Skeletal muscle satellite cell (primary cell): ENCODE data around the gene S100A3.

Experiments used
- H3K27me3 ChIP-seq: 2 replicates; pipeline ENCODE4 v1.7.0; 2013; ENCODE audit warnings: low read length; ENCODE audit not compliant: control insufficient read depth, insufficient read depth
- H3K36me3 ChIP-seq: 2 replicates; pipeline ENCODE4 v1.7.0; 2013; ENCODE audit warnings: mild to moderate bottlenecking, control low read depth, low read length; ENCODE audit not compliant: insufficient read depth
- H3K4me1 ChIP-seq: 2 replicates; pipeline ENCODE4 v1.7.0; 2013; ENCODE audit warnings: low read length; ENCODE audit not compliant: control insufficient read depth, insufficient read depth
- H3K4me2 ChIP-seq: 2 replicates; pipeline ENCODE4 v1.7.0; 2013; ENCODE audit warnings: mild to moderate bottlenecking, low read length
- H3K4me3 ChIP-seq: 2 replicates; pipeline ENCODE4 v1.7.0; 2013; ENCODE audit warnings: low read length
- H3K9ac ChIP-seq: 2 replicates; pipeline ENCODE4 v1.7.0; 2013; ENCODE audit warnings: mild to moderate bottlenecking, low read depth, low read length, moderate library complexity
- H3K9me3 ChIP-seq: replicated peaks from 2 replicates; pipeline ENCODE4 v1.7.0; 2013; ENCODE audit warnings: mild to moderate bottlenecking, control low read depth, low read length

The S100A3 gene

DNA sequence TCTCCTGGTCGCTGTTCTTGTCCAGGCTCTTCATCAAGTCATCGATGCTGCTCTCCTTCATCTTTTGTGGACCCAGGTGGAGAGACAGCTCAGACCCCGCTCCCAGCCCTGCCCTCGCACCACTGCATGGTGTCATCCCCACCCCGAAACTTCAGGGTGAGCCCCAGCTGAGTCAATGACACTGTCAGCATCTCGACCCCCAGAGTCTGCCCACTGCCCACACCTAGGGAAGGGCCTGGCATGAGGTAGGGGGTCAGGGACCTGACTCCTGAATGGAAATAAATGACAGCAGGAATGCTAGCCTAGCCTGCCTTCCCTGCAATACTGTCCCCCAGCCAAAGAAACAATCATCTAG lies 11.7 kb downstream of the S100A3 start:
- peaks cover 46% of the 10 kb centered on the region for H3K4me1 ChIP-seq
- H3K9me3 ChIP-seq: no peaks in the 10 kb centered on the region
- no peak overlapping the region for H3K4me3 ChIP-seq
- no peak overlapping the region for H3K9ac ChIP-seq
- H3K27me3 ChIP-seq: no peaks in the 10 kb centered on the region
- no peak overlapping the region for H3K4me2 ChIP-seq
- peaks cover 15% of the 10 kb centered on the region for H3K36me3 ChIP-seq

DNA sequence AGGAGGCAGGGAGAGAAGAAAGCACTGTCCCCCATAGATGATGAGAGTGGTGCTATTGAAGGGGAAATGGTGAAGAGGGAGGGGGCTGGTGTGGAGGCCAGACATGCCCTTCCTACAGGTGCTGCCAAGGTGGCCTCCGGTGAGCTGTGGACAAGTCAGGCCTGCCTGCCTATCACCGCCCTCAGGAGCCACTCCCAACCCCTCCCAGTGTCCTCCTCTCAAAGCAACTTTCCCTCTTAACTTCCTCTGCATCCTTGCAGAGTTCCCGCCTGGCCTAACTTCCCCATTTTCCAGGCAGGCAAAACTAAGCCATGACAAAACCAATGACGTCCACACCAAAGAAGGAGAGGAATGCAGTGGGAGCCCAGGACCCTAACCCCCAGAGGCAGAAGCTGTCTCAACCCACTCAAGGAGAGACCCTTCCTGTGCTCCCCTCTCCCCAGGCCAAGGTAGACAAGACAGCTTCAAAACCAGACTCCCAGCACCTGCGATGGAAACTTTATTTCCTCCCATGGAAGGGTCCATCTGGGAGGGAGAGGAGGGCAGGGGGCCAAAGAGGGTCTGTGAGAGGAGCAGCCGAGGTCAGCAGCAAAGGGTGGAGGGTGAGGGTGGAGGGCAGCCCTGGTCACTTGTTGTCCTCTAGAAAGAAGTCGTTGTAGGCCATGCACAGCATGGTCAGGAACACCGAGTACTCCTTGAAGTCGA lies 12.2 kb downstream of the S100A3 start:
- H3K9me3 ChIP-seq: no peaks in the 10 kb centered on the region
- peak overlapping the region; percentile 87 for H3K4me2 ChIP-seq
- peaks cover 47% of the 10 kb centered on the region for H3K4me1 ChIP-seq
- H3K36me3 ChIP-seq: peaks cover 15% of the 10 kb centered on the region
- peak overlapping the region; percentile 77 for H3K9ac ChIP-seq
- peak overlapping the region; percentile 82 for H3K4me3 ChIP-seq
- no peaks in the 10 kb centered on the region for H3K27me3 ChIP-seq

GRCh38 chr1:153536012-153536670 lies 12.9 kb downstream of the S100A3 start:
- Histone ChIP-seq H3K4me3 (peak overlapping the region; percentile 82), H3K4me2 (peak overlapping the region; percentile 87), H3K27me3 (no peaks in the 10 kb centered on the region), H3K36me3 (peaks cover 15% of the 10 kb centered on the region), H3K4me1 (peaks cover 44% of the 10 kb centered on the region), H3K9me3 (no peaks in the 10 kb centered on the region), H3K9ac (peak overlapping the region; percentile 97)

GRCh38 chr1:153535242-153536011 lies 13.6 kb downstream of the S100A3 start, which contains the start of gene S100A6:
TSS of gene S100A6 (minus strand) at chr1:153535991. CDS start at chr1:153535339, 652 bp downstream.
- Histone ChIP-seq H3K36me3 (peaks cover 15% of the 10 kb centered on the region), H3K27me3 (no peaks in the 10 kb centered on the region), H3K4me1 (peaks cover 37% of the 10 kb centered on the region), H3K4me2 (peak within 1 kb of the TSS; percentile 87), H3K9ac (peak within 1 kb of the TSS; percentile 97), H3K4me3 (peak within 1 kb of the TSS; percentile 82), H3K9me3 (no peaks in the 10 kb centered on the region)

DNA sequence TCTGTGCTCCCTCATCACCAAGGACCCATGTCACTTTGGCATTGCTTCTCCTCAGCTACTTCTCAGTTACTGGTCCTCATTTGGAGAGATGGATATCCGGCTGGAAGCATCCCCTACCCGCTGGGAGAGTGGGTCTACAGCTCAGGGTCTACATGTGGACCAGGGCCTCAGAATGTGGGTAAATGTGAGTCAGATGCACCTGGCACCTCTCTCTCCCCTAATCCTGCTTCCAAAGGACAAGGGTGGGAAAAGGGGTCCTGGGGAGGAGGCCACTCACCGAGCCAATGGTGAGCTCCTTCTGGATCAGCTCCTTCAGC lies 14.2 kb downstream of the S100A3 start:
- peak overlapping the region; percentile 97 for H3K9ac ChIP-seq

DNA sequence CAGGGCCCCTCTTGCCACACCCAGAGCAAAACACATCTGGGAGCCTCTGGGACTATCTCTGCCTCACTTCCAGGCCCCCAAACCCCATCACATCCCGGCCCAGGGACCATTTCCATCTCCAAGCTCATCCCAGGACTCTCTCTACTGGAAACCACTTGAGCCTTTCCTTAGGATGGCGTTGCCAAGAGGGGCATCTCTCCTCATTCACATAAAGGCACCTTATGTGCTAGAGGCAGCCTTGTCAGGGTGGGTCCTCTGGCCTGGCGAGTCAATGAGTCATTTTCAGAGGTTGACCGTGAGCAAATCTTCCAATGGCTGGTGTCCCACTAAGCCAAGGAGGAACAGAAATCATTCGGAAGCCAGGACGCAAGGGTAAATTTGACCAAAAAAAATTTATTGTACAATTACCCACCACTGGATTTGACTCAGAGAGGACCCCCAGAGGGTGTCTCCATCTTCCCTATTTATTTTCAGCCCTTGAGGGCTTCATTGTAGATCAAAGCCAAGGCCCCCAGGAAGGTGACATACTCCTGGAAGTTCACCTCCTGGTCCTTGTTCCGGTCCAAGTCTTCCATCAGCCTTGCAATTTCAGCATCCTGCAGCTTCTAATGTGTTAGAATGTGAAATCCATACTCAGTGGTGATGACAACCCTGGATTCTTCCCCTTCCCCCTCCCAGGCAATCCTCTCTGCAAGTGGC lies 14.7 kb downstream of the S100A3 start:
- H3K4me1 ChIP-seq: peaks cover 32% of the 10 kb centered on the region
- H3K4me2 ChIP-seq: peak overlapping the region; percentile 87
- H3K9ac ChIP-seq: peak overlapping the region; percentile 97
- no peaks in the 10 kb centered on the region for H3K9me3 ChIP-seq
- no peaks in the 10 kb centered on the region for H3K27me3 ChIP-seq
- peaks cover 15% of the 10 kb centered on the region for H3K36me3 ChIP-seq
- H3K4me3 ChIP-seq: peak overlapping the region; percentile 82

More for the DNA sequence above, 14.2 kb downstream of the S100A3 start:
- peak overlapping the region; percentile 82 for H3K4me3 ChIP-seq
- H3K27me3 ChIP-seq: no peaks in the 10 kb centered on the region
- H3K36me3 ChIP-seq: peaks cover 15% of the 10 kb centered on the region
- peak overlapping the region; percentile 87 for H3K4me2 ChIP-seq
- peaks cover 32% of the 10 kb centered on the region for H3K4me1 ChIP-seq
- H3K9me3 ChIP-seq: no peaks in the 10 kb centered on the region

DNA sequence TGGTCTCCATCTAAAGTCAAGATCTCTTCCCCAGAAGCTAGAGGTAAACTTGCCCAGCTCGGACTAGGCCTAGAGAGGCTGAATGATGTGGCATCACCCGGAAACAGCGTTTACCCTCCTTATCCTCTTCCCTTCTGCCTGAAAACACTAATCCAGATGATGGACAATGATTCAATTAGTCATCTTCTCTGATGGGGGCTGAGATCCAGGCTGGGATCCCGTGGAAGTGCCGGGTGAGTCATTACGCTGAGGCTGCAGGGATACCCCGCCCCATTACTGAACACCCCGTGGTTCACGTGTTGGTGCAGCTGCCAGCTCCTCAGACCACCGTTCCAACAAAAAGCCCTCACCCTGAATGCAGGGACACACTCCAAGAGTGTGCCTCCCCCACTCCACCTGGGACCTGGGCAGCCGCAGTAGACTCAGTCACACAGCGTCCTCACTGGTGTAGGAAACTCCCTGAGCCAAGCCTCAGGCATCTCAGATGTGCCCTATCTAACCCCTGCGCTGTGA lies 15.3 kb downstream of the S100A3 start:
- H3K36me3 ChIP-seq: peaks cover 15% of the 10 kb centered on the region
- H3K9me3 ChIP-seq: no peaks in the 10 kb centered on the region
- peaks cover 32% of the 10 kb centered on the region for H3K4me1 ChIP-seq
- no peaks in the 10 kb centered on the region for H3K27me3 ChIP-seq
- peak overlapping the region; percentile 97 for H3K9ac ChIP-seq
- H3K4me3 ChIP-seq: peak overlapping the region; percentile 82
- peak overlapping the region; percentile 87 for H3K4me2 ChIP-seq

GRCh38 chr1:153532769-153533599 lies 16.1 kb downstream of the S100A3 start:
- Histone ChIP-seq H3K27me3 (no peaks in the 10 kb centered on the region), H3K4me2 (peak overlapping the region; percentile 87), H3K36me3 (peaks cover 15% of the 10 kb centered on the region), H3K4me3 (peak overlapping the region; percentile 82), H3K9me3 (no peaks in the 10 kb centered on the region), H3K9ac (peak overlapping the region; percentile 97), H3K4me1 (peaks cover 32% of the 10 kb centered on the region)

DNA sequence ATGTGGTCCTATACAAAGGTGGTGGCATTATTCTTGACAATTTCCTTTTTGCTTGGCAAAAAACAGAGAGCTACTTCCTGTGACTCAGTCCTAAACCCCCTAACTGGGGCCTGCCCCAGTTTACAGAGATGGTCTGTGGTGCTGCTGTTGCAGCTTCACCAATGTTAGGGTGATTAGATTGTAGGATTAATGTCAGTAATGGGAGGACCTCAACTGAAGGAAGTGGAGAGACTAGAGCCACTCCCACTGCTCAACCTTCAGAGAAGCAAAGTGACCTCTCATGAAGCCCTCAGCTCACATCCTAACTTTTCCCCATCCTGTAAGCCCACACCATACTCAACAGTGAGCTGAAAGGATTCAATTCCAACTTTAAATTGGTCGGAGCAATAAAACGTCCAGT lies 16.9 kb downstream of the S100A3 start:
- peaks cover 15% of the 10 kb centered on the region for H3K36me3 ChIP-seq
- H3K4me2 ChIP-seq: peak overlapping the region; percentile 87
- no peaks in the 10 kb centered on the region for H3K9me3 ChIP-seq
- H3K4me3 ChIP-seq: no peak overlapping the region
- H3K9ac ChIP-seq: no peak overlapping the region
- H3K4me1 ChIP-seq: peaks cover 32% of the 10 kb centered on the region
- H3K27me3 ChIP-seq: no peaks in the 10 kb centered on the region

DNA sequence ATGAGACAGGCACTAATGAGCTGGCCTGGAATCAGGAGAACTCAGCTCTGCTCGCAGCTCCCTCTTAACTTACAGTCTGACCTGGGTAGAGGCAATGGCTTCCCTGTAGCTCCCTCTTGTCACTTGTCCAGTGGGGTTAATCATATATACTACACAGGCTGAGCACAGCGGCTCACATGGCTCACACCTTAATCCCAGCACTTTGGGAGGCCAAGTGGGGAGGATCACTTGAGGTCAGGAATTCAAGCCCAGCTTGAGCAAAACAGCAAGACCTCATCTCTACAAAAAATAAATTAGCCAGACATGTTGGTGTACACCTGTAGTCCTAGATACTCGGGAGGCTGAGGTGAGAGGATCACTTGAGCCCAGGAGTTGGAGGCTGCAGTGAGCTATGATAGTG lies 17.4 kb downstream of the S100A3 start:
- Histone ChIP-seq H3K4me3 (no peak overlapping the region), H3K4me1 (peaks cover 30% of the 10 kb centered on the region), H3K9ac (no peak overlapping the region)

More for the DNA sequence above, 17.4 kb downstream of the S100A3 start:
- H3K36me3 ChIP-seq: peaks cover 15% of the 10 kb centered on the region
- no peaks in the 10 kb centered on the region for H3K9me3 ChIP-seq
- H3K4me2 ChIP-seq: no peak overlapping the region
- no peaks in the 10 kb centered on the region for H3K27me3 ChIP-seq
